Mucosa of rectum (tissue), 2 donors: ENCODE results near the gene SMIM34.
"Not testable (repeated sequence)": the region's sequence is repeated elsewhere in the genome, so short reads cannot be mapped to it uniquely, and the experiment has no call there.

Experiments
- H3K27ac ChIP-seq, 2 donors: one replicate each; pipeline ENCODE4 v1.7.0; 2013; ENCODE audit warnings: inconsistent platforms in 2 of 2, low read depth in 2 of 2, low read length in 2 of 2
- H3K27me3 ChIP-seq, 2 donors: one replicate each; pipeline ENCODE4 v1.7.0; 2013; ENCODE audit warnings: low read length in 2 of 2; ENCODE audit not compliant: control insufficient read depth in 2 of 2, insufficient read depth in 2 of 2
- H3K36me3 ChIP-seq, 2 donors: one replicate each; pipeline ENCODE4 v1.7.0; 2013; ENCODE audit warnings: low read length in 2 of 2; ENCODE audit not compliant: control insufficient read depth in 2 of 2, insufficient read depth in 2 of 2
- H3K4me1 ChIP-seq, 2 donors: one replicate each; pipeline ENCODE4 v1.7.0; 2013; ENCODE audit warnings: low read length in 2 of 2, mild to moderate bottlenecking in 1 of 2; ENCODE audit not compliant: control insufficient read depth in 2 of 2, insufficient read depth in 2 of 2
- H3K4me3 ChIP-seq, 2 donors: one replicate each; pipeline ENCODE4 v1.7.0; 2013; ENCODE audit warnings: low read length in 2 of 2
- H3K9ac ChIP-seq, 2 donors: one replicate each; pipeline ENCODE4 v1.7.0; 2013; ENCODE audit warnings: low read length in 2 of 2, low read depth in 1 of 2, mild to moderate bottlenecking in 1 of 2
- H3K9me3 ChIP-seq, 2 donors: one replicate each; pipeline ENCODE4 v1.7.0; 2013; ENCODE audit warnings: low read length in 2 of 2; ENCODE audit not compliant: control insufficient read depth in 2 of 2
- donor health status: healthy.
- donor health status: Normal muscosa, but diverticular disease.

Gene SMIM34

DNA sequence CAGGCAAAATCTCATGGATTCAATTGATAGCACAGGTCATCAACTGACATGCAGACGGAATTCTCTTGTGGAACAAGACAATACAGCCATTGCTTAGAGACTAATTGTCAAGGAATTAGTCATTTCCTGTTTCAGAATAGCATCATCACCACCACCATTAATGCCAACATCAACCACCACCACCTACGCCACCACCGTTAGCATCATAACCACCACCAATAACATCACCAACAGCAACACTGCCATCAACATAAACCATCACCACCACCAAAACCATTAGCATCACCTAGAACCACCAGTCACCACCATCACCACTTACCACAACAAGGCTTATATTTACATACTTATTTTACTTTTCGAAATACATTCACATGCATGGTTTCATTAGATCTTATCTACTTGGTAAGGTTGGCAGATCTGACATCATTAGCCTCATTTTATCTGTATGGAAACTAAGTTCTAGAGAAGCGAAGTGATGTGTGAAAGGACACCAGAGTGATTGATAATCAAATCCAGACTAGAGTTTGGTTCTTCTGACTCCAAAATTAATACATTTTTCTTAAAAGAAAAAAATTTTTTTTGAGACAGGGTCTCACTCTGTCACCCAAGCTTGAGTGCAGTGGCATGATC lies 6.2 kb downstream of the SMIM34 start:
- H3K27me3 ChIP-seq, H3K9me3 ChIP-seq, H3K9ac ChIP-seq, H3K4me1 ChIP-seq, H3K27ac ChIP-seq, H3K4me3 ChIP-seq, H3K36me3 ChIP-seq: not testable (repeated sequence)

DNA sequence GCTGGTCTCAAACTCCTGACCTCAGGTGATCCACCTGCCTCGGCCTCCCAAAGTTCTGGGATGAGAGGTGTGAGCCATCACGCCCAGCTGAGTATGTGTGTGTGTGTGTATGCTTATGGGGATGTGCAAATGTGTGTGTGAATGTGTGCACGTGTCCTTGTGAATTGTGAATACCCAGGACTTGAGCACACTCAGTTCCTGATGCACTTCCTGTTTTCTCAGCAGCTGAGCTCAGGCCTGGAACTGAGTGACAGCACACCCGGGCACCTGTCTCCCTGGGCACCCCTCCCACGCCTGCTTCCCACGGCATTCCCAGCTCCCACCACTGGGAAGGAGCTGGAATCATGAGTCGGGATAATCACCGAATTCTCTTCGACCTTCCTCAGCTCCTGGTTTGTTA lies 16.5 kb downstream of the SMIM34 start:
- H3K4me1 ChIP-seq, H3K9me3 ChIP-seq, H3K27me3 ChIP-seq, H3K4me3 ChIP-seq, H3K9ac ChIP-seq, H3K36me3 ChIP-seq, H3K27ac ChIP-seq: not testable (repeated sequence)

DNA sequence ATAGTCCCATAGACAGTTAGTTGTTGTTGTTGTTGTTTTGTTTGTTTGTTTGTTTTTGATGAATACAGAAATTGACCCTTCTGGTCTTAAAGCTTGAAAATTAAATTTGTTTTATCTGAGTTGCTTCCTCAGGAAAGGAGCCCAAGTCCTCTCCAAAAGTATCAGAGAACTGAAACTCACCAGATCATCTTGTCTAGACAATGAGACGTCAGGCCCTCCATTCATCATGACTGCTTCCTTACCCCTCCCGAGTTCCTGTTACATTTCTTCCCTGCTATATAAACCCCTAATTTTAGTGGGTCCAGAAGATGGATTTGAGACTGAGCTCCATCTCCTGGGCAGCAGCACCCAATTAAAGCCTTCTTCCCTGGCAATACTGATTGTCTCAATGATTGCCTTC lies 17.1 kb downstream of the SMIM34 start:
- not testable (repeated sequence) for H3K27ac ChIP-seq, H3K9me3 ChIP-seq, H3K4me1 ChIP-seq, H3K9ac ChIP-seq, H3K4me3 ChIP-seq, H3K36me3 ChIP-seq, H3K27me3 ChIP-seq

DNA sequence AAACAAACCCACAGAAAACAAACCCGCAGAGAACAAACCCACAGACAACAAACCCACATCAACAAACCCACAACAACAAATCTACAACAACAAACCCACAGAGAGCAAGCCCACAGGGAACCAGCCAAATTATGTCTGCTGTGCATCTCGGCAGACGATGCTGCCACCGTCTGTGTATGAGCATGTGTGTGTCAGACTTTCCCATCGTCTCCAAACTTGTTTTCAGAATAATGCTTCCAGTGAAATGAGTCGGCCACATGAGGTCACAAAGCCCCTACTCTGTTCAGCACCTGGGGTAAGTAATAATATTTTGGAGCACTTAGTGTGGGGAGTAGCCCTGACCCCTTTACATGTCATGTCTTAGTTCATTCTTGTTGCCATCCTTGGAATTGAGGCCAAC lies 17.6 kb downstream of the SMIM34 start:
- not testable (repeated sequence) for H3K9ac ChIP-seq, H3K4me3 ChIP-seq, H3K27me3 ChIP-seq, H3K36me3 ChIP-seq, H3K27ac ChIP-seq, H3K9me3 ChIP-seq, H3K4me1 ChIP-seq

DNA sequence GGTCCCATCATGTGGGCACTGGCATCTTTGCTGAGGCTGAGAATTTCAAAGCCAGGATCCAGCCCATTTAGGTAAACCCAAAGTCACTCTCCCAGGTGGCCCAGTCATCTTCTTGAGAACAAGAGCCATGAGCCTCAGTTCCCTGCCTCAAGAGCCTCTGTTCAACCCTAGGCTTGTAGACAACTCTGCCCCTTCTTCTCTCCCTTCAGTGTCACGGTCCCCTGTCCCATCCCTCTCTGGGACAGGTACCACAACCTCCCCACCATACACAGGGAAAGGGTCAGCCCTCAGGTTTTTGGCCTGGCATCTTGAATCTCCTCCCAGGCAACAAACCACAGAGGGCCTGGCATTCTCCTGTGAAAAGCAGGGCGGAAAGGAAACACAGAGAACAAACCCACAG lies 18.1 kb downstream of the SMIM34 start:
- H3K4me1 ChIP-seq, H3K9ac ChIP-seq, H3K4me3 ChIP-seq, H3K9me3 ChIP-seq, H3K27me3 ChIP-seq, H3K36me3 ChIP-seq, H3K27ac ChIP-seq: not testable (repeated sequence)

DNA sequence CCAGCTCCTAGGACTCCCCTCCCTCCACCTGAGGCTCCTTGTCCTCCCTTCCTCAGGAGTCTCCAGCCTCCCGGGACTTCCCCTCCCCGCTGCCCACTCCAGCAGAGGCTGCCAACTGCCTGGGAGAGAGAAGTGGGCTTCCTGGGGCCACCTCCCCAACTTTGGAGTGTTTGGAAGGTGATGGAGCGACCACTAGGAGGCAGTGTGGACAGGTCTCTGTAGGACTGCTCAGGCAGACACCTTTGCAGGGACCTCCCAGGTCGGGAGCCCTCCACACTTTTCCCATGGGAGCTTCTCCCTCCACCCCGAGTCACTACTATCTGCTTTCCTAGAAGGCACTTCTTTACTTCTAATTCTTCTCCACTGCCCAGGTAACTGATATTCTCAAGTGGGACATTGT lies 19.0 kb downstream of the SMIM34 start:
- not testable (repeated sequence) for H3K27me3 ChIP-seq, H3K4me1 ChIP-seq, H3K27ac ChIP-seq, H3K9ac ChIP-seq, H3K36me3 ChIP-seq, H3K4me3 ChIP-seq, H3K9me3 ChIP-seq

DNA sequence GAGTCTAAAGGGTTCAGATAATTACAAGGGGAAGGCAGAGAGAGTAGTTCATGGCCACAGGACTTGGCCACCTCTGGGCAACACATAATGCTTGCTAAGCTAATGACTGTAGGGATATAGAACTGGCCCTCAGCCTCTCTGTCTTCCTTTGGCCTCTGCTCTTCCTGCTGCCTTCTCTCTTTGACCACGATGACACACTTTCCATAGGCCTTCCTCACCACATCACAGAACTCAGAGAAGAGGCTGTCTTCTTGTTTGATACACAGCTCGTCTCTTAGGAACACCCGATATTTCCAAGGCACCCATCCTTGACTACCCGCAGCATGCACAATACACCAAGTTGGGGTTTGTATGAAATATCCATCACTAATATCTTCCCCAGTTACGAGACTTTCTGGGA lies 23.2 kb downstream of the SMIM34 start:
- H3K4me3 ChIP-seq, H3K9ac ChIP-seq, H3K27me3 ChIP-seq, H3K9me3 ChIP-seq, H3K4me1 ChIP-seq, H3K27ac ChIP-seq, H3K36me3 ChIP-seq: not testable (repeated sequence)

DNA sequence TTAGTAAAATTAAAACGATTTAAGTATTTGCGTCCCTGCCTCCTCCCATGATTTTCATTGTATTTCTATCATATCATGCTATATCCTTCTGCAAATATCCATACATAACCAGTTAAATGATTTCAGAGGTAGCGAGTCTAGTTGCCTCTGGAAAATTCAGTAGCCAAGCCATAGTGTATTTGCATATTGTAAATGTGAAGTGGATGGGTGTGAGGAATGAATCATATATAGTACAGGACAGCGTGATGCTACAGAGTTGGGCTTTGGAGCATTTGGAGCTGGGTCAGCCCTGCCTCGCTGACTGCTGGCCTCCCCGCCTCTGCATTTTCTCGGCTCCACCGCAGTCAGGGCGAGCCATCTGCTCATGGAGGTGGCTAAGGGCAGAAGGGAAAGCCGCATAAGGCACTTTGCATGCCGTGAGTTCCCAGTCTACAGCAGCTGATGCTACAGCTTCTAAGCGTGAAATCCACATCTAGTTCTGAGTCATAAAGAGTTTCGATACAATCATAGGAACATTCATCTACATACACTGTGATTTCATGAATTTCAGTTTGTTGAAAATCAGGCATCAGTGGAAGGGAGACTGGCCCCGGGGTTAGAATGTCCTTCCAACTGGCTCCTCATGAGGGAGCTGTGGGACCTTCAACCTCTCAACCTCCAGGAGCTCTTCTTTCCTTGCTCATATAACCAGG lies 39.9 kb downstream of the SMIM34 start:
- H3K36me3 ChIP-seq, H3K27ac ChIP-seq, H3K27me3 ChIP-seq, H3K9ac ChIP-seq, H3K9me3 ChIP-seq, H3K4me1 ChIP-seq, H3K4me3 ChIP-seq: not testable (repeated sequence)

DNA sequence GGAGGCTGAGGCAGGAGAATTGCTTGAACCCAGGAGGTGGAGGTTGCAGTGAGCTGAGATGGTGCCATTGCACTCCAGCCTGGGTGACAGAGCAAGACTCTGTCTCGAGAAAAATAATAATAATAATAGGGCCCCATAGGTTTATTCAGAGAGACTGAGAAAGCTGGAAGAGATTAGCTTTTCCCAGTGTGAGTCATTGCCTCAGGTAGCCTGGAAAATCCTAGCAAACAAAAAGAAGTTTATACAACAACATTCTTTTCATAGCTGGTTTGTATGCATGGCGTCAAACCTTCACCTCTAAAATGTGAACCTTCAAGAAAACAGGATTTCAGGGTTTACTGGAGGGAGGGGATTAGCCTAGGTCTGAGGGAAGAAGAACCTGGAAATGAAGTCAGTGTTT lies 40.6 kb downstream of the SMIM34 start:
- not testable (repeated sequence) for H3K27ac ChIP-seq, H3K27me3 ChIP-seq, H3K9ac ChIP-seq, H3K36me3 ChIP-seq, H3K9me3 ChIP-seq, H3K4me1 ChIP-seq, H3K4me3 ChIP-seq

DNA sequence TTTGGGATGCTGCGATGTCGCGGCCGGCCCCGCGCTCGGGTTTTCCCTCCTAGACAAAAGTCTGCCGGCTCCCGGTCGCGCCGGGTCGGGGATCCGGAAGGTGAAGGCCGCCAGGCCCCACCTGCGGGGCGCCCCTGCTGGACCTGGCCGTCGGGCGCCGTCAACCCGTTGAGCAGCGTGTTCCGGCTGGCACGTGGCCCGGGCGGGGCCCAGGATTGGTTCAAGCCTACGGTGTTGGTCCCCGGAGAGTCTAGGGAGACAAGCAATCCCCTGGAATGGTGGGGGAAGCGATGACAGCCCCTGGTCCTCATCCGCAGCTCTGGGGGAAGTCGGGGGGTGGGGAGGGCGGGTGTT lies 48.2 kb downstream of the SMIM34 start:
- not testable (repeated sequence) for H3K4me1 ChIP-seq, H3K9me3 ChIP-seq, H3K9ac ChIP-seq, H3K27me3 ChIP-seq, H3K27ac ChIP-seq, H3K36me3 ChIP-seq, H3K4me3 ChIP-seq
